HL-60 (cell line): ENCODE data around the gene JUP.

Source experiments
- POLR2AphosphoS5 ChIP-seq: IDR thresholded peaks from 2 replicates; pipeline ENCODE4 v1.6.1; 2012; ENCODE audit warnings: low read depth
- SPI1 ChIP-seq: IDR thresholded peaks from 2 replicates; pipeline ENCODE4 v1.6.1; 2012; ENCODE audit warnings: low read depth, mild to moderate bottlenecking, borderline replicate concordance
- TF ChIP-seq, protein P1 (sequence below): IDR thresholded peaks from one replicate; pipeline ENCODE4 v1.5.1; 2011; ENCODE audit warnings: low read length, control low read depth, inconsistent platforms; ENCODE audit not compliant: insufficient read depth
- TF ChIP-seq, protein P2 (sequence below): IDR thresholded peaks from 2 replicates; pipeline ENCODE4 v1.6.1; 2012; ENCODE audit warnings: low read depth; ENCODE audit not compliant: insufficient replicate concordance

DNA sequence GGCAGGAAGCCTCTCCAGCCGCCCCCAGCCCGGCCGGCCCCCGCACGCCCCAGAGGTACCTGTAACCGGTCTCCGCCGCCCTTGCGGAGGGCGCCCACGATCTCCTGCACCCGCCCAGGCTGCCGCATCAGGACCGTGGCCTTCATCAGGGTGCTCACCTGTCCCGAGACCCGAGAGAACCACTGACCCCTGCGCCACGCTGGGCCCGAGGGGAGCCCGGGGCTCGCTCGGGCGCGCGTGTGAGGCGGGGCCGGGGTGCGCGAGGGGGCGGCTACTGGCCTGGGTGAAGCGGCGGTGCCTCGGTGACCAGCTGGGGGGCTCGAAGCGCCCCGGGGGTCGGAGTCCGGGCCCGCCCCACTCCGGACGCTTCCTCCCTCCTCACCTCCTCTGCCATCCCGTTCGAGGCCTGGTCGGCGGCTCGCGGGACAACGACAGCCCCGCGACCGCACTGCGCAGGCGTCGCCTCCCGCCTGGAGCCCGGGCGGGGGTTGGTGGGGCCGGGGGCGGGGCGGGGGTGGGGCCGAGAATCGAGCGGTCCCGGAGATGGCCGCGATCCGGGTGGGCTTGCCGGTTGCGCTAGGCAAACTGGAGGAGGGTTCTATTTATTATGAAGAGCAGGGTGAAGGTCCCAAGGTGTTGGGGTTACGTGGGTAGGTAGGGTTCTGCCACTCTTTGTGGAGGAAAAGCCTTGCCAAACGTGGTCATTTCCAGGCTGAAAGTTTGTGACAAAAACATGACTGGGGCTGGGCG is 49.5 kb upstream of the JUP start, which contains the start of gene NT5C3B:
- TF ChIP-seq, protein P1, sequence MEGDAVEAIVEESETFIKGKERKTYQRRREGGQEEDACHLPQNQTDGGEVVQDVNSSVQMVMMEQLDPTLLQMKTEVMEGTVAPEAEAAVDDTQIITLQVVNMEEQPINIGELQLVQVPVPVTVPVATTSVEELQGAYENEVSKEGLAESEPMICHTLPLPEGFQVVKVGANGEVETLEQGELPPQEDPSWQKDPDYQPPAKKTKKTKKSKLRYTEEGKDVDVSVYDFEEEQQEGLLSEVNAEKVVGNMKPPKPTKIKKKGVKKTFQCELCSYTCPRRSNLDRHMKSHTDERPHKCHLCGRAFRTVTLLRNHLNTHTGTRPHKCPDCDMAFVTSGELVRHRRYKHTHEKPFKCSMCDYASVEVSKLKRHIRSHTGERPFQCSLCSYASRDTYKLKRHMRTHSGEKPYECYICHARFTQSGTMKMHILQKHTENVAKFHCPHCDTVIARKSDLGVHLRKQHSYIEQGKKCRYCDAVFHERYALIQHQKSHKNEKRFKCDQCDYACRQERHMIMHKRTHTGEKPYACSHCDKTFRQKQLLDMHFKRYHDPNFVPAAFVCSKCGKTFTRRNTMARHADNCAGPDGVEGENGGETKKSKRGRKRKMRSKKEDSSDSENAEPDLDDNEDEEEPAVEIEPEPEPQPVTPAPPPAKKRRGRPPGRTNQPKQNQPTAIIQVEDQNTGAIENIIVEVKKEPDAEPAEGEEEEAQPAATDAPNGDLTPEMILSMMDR: no peak
- TF ChIP-seq, protein P2, sequence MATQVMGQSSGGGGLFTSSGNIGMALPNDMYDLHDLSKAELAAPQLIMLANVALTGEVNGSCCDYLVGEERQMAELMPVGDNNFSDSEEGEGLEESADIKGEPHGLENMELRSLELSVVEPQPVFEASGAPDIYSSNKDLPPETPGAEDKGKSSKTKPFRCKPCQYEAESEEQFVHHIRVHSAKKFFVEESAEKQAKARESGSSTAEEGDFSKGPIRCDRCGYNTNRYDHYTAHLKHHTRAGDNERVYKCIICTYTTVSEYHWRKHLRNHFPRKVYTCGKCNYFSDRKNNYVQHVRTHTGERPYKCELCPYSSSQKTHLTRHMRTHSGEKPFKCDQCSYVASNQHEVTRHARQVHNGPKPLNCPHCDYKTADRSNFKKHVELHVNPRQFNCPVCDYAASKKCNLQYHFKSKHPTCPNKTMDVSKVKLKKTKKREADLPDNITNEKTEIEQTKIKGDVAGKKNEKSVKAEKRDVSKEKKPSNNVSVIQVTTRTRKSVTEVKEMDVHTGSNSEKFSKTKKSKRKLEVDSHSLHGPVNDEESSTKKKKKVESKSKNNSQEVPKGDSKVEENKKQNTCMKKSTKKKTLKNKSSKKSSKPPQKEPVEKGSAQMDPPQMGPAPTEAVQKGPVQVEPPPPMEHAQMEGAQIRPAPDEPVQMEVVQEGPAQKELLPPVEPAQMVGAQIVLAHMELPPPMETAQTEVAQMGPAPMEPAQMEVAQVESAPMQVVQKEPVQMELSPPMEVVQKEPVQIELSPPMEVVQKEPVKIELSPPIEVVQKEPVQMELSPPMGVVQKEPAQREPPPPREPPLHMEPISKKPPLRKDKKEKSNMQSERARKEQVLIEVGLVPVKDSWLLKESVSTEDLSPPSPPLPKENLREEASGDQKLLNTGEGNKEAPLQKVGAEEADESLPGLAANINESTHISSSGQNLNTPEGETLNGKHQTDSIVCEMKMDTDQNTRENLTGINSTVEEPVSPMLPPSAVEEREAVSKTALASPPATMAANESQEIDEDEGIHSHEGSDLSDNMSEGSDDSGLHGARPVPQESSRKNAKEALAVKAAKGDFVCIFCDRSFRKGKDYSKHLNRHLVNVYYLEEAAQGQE: no peak
- TF ChIP-seq POLR2AphosphoS5: no peak
- TF ChIP-seq SPI1: no peak
